Stimulated activated CD4-positive, alpha-beta T cell treated with anti-CD3 and anti-CD28 coated beads, TNF-alpha, amount 100 ng/mL, for 4 hours (primary cell): ENCODE measurements around the gene SLX4.
"Not testable (repeated sequence)": the region's sequence is repeated elsewhere in the genome, so short reads cannot be mapped to it uniquely, and the experiment has no call there.

Experiments used
- DNase-seq, 3 experiments: peaks; one replicate each; pipeline ENCODE4 v3.0.0-alpha.2; 2020; ENCODE audit warnings: low read depth in 3 of 3

The SLX4 gene, protein sequence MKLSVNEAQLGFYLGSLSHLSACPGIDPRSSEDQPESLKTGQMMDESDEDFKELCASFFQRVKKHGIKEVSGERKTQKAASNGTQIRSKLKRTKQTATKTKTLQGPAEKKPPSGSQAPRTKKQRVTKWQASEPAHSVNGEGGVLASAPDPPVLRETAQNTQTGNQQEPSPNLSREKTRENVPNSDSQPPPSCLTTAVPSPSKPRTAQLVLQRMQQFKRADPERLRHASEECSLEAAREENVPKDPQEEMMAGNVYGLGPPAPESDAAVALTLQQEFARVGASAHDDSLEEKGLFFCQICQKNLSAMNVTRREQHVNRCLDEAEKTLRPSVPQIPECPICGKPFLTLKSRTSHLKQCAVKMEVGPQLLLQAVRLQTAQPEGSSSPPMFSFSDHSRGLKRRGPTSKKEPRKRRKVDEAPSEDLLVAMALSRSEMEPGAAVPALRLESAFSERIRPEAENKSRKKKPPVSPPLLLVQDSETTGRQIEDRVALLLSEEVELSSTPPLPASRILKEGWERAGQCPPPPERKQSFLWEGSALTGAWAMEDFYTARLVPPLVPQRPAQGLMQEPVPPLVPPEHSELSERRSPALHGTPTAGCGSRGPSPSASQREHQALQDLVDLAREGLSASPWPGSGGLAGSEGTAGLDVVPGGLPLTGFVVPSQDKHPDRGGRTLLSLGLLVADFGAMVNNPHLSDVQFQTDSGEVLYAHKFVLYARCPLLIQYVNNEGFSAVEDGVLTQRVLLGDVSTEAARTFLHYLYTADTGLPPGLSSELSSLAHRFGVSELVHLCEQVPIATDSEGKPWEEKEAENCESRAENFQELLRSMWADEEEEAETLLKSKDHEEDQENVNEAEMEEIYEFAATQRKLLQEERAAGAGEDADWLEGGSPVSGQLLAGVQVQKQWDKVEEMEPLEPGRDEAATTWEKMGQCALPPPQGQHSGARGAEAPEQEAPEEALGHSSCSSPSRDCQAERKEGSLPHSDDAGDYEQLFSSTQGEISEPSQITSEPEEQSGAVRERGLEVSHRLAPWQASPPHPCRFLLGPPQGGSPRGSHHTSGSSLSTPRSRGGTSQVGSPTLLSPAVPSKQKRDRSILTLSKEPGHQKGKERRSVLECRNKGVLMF (N-terminal part only)

DNA sequence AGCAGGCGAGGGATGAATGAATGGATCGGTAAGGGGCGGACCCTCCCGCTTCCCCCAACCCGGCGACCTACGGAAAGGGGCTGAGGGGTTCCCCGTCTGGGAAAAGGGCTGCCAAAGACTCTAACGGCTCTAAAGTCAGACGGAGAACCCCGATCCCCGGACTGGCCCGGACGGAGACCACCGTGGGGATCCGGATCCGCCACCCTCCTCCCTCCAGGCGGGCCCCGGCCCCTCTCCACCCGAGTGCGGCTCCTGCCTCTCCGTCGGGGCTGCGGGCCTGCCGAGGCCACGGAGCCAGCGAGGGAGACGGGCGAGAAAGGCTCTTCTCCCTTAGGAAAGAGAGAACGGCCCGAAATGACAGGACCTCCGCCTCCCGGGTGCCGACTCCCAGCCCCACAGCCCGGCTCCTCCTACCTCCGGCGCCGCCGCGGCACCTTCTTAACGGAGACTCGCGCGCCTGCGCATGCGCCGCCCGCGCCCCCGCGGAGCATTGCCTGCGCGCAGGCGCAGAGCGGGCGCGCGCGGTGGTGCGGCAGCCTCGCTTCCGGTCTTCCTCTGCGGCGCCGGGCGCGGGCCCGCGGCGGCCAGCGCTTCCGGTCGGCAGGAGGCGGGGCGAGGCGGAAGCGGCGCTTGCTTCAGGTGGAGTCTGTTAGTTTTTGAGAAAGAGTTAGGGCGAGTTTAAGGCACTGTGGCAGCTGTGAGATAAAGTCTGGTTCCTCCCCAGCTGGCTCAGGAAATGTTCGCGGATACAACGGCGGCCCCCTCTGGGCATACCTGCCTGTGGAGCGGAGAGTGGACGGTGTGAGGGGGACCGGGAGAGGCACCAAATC lies at the start of gene SLX4:
Gene SLX4 (minus strand): TSS at position 461 of the 830 bp plus-strand sequence. CDS start 2,642 bp downstream, outside the sequence.
- DNase-seq, result peak; percentile 79 to 83 (median 81)

DNA sequence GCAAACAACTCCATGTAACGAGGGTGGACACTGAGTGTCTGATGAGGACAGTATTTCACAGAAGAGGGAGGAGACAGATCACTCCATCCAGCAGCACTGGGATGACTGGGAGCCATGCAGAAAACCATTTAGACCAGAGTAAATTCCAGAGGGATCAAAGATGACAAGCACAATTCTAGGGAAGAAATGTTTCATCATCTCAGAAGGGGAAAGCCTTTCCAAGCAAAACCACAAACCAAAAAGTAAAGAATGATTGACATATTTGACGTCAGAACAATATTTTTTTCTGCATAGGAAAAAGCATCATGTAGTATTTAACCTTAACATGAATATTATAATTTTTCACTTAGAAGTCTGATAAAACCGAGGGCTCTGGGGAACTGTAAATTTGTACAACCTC lies 47.8 kb upstream of the SLX4 start:
- DNase-seq, result no peak

DNA sequence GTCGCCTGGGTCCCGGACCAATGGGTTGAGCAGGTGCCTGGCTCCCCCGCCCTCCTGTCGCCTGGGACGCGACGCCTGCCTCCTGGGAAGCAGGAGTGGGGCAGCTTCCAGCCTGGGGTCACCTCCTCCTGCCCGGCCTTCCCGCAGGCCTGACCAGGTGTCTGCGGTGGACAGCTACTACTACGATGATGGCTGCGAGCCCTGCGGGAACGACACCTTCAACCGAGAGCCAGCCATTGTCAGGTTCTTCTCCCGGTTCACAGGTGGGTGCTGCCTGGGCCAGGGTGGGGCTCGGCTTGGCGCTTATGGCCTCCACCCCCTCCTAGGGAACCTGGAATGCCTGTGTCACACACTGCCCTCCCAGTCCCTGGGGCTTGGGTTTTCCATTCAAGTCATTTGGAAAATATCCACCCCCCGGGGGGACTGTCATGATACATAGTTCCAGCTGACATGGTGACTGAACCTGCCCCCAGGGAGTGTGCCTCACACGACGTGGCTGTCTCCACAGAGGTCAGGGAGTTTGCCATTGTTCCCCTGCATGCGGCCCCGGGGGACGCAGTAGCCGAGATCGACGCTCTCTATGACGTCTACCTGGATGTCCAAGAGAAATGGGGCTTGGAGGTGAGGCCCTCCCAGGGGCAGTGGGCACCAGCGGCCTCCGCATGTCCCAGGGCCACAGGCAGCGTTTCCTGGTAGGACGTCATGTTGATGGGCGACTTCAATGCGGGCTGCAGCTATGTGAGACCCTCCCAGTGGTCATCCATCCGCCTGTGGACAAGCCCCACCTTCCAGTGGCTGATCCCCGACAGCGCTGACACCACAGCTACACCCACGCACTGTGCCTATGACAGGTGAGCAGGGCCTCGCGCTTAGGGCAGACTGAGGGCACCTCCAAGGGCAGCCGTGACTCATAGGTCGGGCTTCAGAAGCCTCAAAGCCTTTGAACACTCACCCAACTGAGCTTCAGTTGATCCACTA lies 45.4 kb upstream of the SLX4 start:
- DNase-seq, result peak in 2 of 3 experiments; percentile 5 to 38

DNA sequence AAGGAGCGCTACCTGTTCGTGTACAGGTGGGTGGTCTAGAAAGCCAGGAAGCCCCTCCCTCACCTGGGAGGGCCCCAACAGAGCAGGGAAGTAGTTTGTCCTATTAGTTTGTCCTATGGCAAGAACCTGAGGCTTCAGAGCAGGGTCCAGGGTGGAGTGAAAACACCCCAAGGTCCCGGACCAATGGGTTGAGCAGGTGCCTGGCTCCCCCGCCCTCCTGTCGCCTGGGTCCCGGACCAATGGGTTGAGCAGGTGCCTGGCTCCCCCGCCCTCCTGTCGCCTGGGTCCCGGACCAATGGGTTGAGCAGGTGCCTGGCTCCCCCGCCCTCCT lies 44.7 kb upstream of the SLX4 start:
- not testable (repeated sequence) for DNase-seq

DNA sequence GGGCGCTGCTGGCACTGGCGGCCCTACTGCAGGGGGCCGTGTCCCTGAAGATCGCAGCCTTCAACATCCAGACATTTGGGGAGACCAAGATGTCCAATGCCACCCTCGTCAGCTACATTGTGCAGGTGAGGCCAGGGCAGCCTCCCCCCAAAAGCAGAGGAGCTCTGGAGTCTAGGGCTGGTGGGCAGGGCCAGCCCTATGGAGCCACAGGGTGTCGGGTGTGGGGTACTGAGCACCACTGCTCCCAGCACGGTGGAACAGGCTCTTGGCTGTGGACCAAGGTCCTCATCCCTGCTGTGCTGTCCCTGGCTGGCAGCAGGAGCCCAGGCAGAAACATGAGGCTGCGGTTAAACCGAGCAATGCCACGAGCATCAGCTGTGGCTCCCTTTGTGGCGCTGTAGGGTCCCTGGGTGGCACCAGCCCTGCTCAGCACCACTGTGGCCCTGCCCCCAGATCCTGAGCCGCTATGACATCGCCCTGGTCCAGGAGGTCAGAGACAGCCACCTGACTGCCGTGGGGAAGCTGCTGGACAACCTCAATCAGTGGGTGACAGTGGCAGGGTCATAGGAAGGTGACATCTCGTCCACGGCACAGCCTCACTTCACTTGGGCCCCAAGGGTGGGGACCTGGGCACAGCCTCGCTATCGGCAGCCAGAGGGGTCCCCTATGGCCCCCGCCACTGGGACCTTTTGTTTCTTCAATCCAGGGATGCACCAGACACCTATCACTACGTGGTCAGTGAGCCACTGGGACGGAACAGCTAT lies 44.2 kb upstream of the SLX4 start:
- no peak for DNase-seq

DNA sequence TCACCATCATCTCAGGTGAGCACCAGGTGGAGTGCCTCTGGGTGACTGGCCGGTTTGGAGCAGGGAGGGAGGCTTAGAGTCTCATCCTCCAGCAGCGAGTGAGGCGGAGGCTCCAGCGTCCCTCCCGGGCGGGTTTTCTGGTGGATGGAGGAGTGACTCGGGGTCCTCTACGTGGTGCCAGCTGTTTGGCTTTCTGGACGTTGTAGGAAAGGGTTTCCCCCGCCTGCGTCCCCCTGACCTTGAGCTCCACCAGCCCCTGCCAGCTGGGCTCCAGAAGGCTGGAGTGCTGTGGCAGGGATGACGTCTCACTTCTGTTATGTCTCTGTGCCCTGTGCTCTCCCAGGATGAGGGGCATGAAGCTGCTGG lies 43.6 kb upstream of the SLX4 start:
- no peak for DNase-seq

DNA sequence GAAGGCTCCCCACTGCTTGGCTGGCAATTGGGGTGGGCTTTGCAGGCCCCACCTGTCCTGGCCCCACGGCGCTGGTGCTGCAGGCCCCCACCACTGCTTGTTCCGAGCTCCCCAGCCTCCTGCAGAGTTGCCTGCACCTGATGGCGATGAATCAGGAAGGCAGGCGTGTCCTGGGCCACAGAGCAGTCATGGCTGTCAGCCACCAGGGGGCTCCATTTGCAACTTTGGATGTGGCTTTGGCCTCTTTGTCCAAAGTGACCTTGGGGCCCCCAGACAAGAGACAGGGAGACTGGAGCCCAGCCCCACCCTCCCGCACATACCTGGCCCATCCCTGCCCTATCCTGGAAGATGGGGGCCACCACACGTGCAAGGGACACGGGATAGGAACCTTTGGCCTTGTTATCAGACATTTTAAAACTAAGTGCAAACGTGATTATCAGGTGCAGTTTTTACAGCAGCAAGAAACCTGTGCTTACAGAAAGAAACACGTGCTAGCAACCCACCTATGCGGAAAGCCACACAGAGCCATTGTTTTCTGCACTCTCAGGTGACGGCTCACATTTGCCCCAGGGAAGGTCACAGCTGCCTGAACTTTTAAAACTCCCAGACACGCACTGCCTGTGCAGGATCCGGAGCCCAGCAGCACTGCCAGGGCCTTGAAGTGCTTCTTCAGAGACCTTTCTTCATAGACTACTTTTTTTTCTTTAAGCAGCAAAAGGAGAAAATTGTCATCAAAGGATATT lies 43.0 kb upstream of the SLX4 start, which contains the start of gene DNASE1:
Gene DNASE1 (plus strand): TSS at position 443 of the 743 bp plus-strand sequence. CDS start 683 bp downstream, outside the sequence.
- DNase-seq, result peak in 2 of 3 experiments; percentile 22 to 38

DNA sequence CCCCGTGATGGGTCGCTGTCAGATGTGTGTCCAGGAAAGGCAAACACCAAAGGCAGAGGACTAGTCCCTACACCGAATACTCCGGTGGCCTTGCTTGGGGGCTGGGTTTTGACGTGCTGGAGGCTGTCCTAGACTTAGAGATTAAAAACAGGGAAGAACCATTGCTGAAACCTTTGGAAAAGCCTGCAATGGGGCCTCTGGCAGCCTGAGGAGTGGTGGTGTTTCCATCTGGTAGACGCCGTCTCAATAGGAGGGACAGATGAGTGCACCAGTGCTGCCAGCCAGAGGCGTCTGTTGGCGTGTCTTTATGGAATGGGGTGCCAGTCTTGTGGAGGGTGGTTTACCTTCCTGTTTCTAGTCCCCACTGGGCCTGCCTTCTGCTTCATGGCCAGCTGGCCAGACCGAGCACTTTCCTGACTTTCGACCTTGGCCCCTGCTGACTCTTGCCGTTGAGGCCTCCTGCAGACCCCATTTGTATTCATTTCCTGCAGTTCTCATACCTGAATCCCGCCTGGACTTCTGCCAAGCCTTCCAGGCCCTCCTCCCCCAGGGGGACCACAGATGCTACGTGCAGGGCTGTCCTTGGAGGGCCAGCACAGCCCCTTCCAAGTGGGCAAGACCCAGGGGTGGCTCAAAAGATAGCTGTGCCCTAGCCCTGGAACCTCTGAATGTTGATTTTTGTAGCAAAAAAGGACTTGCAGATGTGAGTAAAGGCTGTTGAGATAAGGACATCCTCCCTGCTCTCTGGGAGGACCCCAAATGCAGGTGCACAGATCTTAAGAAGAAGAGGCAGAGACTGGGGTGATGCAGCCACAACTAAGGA lies 41.2 kb upstream of the SLX4 start:
- DNase-seq, result no peak

DNA sequence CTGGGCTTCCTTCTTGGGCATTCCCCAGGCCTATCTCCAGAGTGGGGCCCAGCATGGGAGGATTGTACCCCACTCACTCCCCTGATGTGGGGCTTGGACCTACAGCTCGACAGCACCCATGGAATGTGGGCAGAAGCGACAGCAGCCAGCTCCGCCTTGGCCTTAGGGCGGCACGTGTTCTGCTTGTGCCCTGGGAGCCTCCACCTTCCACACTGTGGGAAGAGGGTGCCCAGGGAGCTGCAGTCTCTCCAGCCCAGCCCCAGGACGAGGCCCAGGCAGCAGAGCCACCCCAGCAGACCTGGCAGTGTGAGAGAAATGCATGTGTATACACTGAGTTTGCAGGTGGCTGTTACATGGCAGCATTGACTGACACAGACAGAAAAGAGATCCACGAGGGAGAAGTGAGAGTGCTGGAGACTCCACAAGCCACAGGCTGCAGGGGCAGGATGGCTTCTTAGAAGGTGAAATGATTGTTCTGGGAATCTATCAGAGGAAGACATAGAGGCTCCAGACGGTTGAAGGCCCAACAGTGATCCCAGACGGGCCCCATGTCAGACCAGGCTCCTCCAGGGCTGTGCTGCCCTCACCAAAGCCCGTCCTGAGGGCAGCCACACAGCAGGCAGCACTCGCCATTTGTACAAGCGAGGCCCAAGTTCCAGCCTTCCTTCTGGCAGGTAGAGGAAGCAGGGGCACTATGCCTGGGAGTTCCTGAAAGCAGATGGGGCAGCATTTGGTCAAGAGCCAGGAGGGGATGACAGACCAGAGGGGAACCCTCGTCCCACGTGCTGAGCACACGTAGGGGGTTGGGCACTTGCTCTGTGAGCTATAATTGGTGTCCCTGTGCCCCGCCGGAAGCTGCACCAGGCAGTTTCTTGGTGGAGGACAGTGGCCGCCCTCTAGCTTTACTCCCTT lies 40.3 kb upstream of the SLX4 start:
- DNase-seq, result no peak

DNA sequence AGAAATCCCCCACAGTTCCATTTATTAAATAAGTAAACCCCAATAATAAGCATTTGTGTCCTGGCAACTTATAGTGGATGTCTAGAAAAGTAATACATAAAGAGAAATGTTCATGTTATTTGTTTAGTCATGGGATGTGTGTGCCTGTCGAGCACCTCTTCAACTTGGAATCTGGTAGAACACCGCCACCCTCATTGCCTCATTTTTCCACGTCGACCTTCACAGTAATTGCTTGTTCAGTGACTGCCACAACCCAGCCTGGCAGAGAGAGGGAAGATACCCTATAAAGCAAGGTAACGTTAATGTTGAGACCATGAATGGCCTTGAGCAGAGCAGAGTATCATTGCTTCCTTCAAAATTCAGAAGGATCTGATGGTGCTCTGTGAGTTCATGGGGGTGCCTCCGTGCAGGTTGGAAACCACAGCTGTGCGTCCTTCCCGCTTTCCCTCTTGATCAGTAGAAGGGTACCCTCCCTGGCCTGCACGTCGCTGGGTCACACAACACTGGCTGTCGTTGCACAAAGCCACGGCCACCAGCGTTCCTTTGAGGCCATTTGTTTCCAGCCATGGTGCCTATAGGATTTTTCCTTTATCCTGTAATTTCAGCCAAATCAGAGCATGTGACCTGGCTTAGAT lies 39.3 kb upstream of the SLX4 start:
- DNase-seq, result no peak

DNA sequence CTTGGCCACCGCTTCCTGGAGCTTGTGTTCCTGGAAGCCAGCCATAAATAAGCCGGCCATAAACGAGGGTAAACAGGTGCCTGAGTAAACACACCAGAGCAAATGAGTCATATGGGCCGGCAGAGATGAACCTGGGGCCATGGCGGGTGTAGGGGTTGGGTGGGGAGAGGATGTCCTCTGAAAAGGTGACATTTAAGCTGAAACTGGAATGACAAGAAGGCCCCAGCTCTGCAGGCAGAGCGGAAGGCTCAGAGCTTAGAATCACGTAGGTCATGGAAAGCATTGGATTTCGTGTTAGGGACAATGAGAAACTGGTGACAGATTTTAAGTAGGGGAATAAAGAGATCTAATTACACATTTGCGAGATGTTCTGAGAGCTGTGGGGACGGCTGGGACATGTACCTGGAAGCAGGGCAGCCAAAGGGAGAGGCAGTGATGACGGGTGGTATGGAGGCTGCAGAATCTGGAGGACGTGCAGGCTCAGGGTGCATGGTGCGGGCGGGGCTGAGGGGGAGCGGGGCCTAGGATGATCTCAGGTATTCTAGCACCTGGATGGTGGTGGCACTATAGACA lies 35.0 kb upstream of the SLX4 start:
- no peak for DNase-seq

DNA sequence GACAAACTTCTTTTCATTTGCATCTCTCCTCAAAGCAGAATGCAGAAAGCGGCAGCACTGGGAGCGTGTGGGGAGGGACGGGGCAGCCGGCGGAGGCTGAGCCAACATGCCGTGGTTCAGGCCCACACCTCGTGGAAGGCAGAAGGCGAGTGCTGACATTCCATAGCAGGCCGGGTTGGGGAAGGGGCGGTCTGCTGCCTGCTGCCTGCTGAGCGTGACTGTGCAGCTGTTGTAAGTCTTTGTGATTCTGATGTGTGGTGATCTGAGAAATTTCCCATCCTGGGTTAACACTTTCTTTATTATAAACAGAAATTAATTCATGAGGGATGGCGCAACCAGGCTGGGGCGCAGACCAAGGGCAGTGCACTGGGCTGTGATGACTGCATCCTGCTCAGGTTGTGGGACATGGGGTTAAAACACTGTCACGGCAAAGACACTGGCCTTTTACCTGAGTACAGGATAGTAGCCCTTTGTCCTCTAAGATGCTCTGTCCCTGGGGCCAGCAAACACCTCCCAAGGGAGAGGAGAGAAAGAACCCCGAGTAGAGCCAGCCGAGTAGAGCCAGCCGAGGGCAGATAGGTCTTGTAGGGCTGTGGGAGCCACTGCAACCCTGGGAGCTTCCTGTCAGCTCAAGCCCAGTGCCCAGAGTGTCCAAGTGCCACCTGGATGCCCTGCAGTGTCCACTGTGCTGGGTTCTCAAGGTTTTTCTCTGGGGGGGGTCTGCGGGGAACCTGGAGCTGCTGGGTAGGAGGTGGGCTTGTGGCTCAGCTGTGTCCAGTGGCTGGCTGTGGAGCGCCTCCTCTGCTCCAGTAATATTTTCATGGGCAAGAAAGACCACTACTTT lies 34.3 kb upstream of the SLX4 start:
- no peak for DNase-seq

DNA sequence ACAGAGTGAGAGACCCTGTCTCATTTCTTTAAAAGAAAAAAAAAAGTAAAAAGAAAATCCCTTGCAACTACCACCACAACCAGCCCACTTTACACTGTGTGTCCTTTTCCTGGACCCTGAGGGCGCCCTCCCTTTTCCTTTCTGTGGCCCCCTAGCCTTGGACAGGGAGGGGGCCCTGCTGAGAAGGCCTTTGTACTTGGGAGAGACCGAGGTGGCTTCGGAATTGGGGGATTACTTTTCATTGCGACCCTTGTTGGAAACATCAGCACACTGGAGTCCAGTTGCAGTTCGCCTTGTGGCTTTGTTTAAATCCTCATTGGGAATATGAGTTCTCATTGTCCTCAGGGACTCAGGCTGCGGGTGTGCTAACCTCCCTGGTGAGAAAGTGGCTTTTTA lies 33.7 kb upstream of the SLX4 start:
- DNase-seq, result no peak

DNA sequence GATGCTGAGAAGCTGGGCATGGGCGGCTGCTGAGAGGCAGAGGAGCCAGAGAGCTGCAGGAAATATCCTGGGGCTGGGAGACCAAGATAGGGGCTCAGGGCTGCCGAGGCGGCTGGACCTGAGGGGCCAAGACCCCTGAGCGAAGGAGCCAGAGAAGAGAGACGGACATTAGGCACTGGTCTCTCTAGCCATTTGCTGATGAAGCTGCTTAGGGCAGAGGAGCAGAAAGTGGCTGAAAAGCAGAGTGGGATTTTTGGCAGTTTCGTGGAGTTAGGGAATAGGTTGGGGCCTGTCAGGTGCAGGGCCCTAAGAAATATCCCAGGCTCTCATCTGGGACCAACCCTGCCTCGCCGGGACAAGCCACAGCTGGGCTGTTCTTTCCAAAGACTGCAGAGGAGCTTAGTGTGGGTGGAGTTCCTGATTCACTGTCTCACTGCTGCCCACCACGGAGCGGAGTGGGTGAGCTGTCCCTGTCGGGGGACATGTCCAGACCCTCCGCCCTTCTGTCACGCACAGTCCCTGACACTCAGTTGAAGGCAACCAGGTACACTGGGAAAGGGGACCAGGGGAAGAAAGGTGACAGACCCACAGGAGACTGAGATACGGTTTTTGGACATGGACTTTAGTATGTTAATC lies 31.8 kb upstream of the SLX4 start:
- DNase-seq, result no peak
